Neural progenitor cell (in vitro differentiated cells): ENCODE data around the gene CCT6B.

Source experiments
- EZH2 ChIP-seq: fragments of 200-600 bp; sonication (generic); IDR thresholded peaks from 2 replicates; pipeline ENCODE4 v1.6.1; 2017; ENCODE audit warnings: antibody characterized with exemption, mild to moderate bottlenecking, moderate library complexity
- EZH2phosphoT487 ChIP-seq: fragments of 200-600 bp; sonication (generic); IDR thresholded peaks from 2 replicates; pipeline ENCODE4 v1.6.1; 2017; ENCODE audit warnings: antibody characterized with exemption
- TF ChIP-seq, protein P1 (sequence below): fragments of 200-600 bp; sonication (generic); IDR thresholded peaks from 2 replicates; pipeline ENCODE4 v1.5.1; 2017; ENCODE audit warnings: antibody characterized with exemption, mild to moderate bottlenecking

DNA sequence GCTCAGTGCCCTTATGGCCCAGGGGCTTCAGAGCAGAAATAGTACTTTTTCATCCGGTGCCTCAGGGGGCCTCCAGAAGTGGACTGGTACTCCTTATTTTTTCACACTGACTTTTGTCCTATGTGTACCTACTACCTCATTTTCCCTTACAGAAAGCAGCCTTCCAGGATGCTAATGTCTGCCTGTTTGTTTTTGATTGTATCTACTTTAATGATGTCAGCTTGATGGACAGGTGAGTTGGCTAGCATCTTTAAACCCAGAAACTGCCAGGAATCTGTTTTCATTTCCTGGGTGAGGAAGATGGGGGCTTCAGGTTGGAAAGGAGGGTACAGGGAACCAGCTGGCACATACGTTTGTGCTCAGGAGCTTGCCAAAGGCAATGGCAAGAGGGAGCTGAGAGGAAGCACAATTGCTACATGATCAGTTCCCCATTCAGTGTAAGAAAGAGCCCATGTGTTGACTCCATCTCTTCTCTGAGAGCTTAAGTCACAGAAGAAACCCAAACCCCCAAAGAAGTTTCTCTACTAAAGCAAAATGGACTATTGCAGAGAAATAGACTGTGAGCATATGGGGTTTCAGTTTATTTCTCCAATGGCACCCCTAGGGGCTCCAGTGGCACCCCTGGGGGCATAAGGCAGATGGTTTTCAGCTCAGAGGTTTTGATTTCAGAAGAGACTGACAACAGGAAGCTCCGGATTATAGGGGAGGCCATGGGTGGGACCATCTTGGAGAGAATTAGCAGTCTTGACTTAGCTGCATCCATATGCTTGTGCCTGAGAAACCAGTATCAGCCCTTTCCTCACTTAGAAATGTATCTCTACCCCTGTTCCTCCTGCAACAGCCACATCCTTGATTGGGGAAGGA, 35.4 kb upstream of the CCT6B start:
- TF ChIP-seq, protein P1, sequence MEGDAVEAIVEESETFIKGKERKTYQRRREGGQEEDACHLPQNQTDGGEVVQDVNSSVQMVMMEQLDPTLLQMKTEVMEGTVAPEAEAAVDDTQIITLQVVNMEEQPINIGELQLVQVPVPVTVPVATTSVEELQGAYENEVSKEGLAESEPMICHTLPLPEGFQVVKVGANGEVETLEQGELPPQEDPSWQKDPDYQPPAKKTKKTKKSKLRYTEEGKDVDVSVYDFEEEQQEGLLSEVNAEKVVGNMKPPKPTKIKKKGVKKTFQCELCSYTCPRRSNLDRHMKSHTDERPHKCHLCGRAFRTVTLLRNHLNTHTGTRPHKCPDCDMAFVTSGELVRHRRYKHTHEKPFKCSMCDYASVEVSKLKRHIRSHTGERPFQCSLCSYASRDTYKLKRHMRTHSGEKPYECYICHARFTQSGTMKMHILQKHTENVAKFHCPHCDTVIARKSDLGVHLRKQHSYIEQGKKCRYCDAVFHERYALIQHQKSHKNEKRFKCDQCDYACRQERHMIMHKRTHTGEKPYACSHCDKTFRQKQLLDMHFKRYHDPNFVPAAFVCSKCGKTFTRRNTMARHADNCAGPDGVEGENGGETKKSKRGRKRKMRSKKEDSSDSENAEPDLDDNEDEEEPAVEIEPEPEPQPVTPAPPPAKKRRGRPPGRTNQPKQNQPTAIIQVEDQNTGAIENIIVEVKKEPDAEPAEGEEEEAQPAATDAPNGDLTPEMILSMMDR, result no peak
- TF ChIP-seq EZH2phosphoT487 (no peak), EZH2 (no peak)
